LNCAP (cell line): ENCODE data around the gene DNAJC9.

Experiments used
- CTCF ChIP-seq: fragments of 450-650 bp; IDR thresholded peaks from 2 replicates; pipeline ENCODE4 v1.5.1; 2017; ENCODE audit warnings: mild to moderate bottlenecking

Gene DNAJC9

DNA sequence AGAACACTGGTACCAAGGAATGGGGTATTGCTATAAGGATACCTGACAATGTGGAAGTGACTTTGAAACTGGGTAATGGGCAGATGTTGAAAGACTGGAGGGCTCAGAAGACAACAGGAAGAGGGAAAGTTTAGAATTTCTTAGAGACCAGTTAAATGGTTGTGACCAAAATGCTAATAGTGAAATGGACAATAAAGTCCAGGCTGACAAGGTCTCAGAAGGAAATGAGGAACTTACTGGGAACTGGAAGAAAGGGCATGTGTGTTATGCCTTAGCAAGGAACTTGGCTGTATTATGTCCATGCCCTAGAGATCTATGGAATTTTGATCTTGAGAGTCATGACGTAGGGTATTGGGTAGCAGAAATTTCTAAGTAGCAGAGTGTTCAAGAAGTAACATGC lies 41.2 kb downstream of the DNAJC9 start:
- no peak for TF ChIP-seq CTCF

DNA sequence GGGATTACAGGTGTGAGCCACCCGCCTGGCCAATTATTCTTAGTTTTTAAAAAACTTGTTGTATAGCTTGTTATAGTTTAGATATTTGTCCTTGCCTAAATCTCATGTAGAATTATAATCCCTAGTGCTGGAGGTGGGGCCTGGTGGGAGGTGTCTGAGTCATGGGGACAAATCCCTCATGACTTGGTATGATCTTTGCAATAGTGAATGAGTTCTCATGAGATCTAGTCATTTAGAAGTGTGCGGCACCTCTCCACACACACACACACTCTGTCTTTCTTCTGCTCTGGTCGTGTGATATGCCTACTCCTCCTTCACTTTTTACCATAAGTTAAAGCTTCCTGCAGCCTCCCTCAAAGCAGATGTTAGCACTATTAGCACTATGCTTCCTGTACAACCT lies 42.0 kb downstream of the DNAJC9 start:
- TF ChIP-seq CTCF = no peak
